ENCODE measurements around the gene GJB2. TPM values are rescaled to one million over a fixed set of nuclear protein-coding genes. Genes with fewer than 3 reads are reported as not detected.

Gene GJB2
- total RNA-seq, 1 donor from 2014 or later: 1.0 TPM

- H3K4me1 ChIP-seq (ENCODE audit: control insufficient read depth in 3 of 3, insufficient read depth in 3 of 3, low read length in 3 of 3): no peaks in the 10 kb centered on the region
- H3K4me3 ChIP-seq (ENCODE audit: low read length in 3 of 3): no peak overlapping the region
- peaks cover 12 to 21% (median 16%) of the 10 kb centered on the region in 3 donors for H3K27me3 ChIP-seq (ENCODE audit: control insufficient read depth in 3 of 3, insufficient read depth in 3 of 3, low read length in 3 of 3)
- H3K9ac ChIP-seq (ENCODE audit: low read depth in 1 of 3, low read length in 3 of 3): no peak overlapping the region
- no peak overlapping the region for H3K27ac ChIP-seq (ENCODE audit: low read depth, low read length)
- H3K9me3 ChIP-seq (ENCODE audit: control insufficient read depth in 3 of 3, low read length in 3 of 3): no peaks in the 10 kb centered on the region
- H3K36me3 ChIP-seq (ENCODE audit: control insufficient read depth in 3 of 3, insufficient read depth in 3 of 3, low read length in 3 of 3): no peaks in the 10 kb centered on the region
Observed at GRCh38 chr13:20221772-20222171, 29.0 kb upstream of the GJB2 start.

GRCh38 chr13:20219577-20219976 is 26.8 kb upstream of the GJB2 start:
- no peak overlapping the region for H3K4me3 ChIP-seq (ENCODE audit: low read length in 3 of 3)
- peaks cover 3 to 13% (median 12%) of the 10 kb centered on the region in 3 donors for H3K27me3 ChIP-seq (ENCODE audit: control insufficient read depth in 3 of 3, insufficient read depth in 3 of 3, low read length in 3 of 3)
- H3K4me1 ChIP-seq (ENCODE audit: control insufficient read depth in 3 of 3, insufficient read depth in 3 of 3, low read length in 3 of 3): no peaks in the 10 kb centered on the region
- peaks cover 0 to 2% (median 0%) of the 10 kb centered on the region in 3 donors for H3K9me3 ChIP-seq (ENCODE audit: control insufficient read depth in 3 of 3, low read length in 3 of 3)
- no peak overlapping the region for H3K27ac ChIP-seq (ENCODE audit: low read depth, low read length)
- no peak overlapping the region for H3K9ac ChIP-seq (ENCODE audit: low read depth in 1 of 3, low read length in 3 of 3)
- H3K36me3 ChIP-seq (ENCODE audit: control insufficient read depth in 3 of 3, insufficient read depth in 3 of 3, low read length in 3 of 3): no peaks in the 10 kb centered on the region

- Histone ChIP-seq H3K9ac (ENCODE audit: low read depth in 1 of 3, low read length in 3 of 3) (no peak overlapping the region), H3K27me3 (ENCODE audit: control insufficient read depth in 3 of 3, insufficient read depth in 3 of 3, low read length in 3 of 3) (peaks cover 0 to 11% (median 8%) of the 10 kb centered on the region in 3 donors), H3K4me1 (ENCODE audit: control insufficient read depth in 3 of 3, insufficient read depth in 3 of 3, low read length in 3 of 3) (no peaks in the 10 kb centered on the region), H3K36me3 (ENCODE audit: control insufficient read depth in 3 of 3, insufficient read depth in 3 of 3, low read length in 3 of 3) (no peaks in the 10 kb centered on the region), H3K27ac (ENCODE audit: low read depth, low read length) (no peak overlapping the region), H3K9me3 (ENCODE audit: control insufficient read depth in 3 of 3, low read length in 3 of 3) (peaks cover 0 to 8% (median 3%) of the 10 kb centered on the region in 3 donors), H3K4me3 (ENCODE audit: low read length in 3 of 3) (no peak overlapping the region)
Observed at GRCh38 chr13:20217168-20217567, 24.4 kb upstream of the GJB2 start.

- Histone ChIP-seq H3K4me1 (ENCODE audit: control insufficient read depth in 3 of 3, insufficient read depth in 3 of 3, low read length in 3 of 3) (no peaks in the 10 kb centered on the region), H3K27me3 (ENCODE audit: control insufficient read depth in 3 of 3, insufficient read depth in 3 of 3, low read length in 3 of 3) (peaks cover 9 to 13% (median 12%) of the 10 kb centered on the region in 3 donors), H3K36me3 (ENCODE audit: control insufficient read depth in 3 of 3, insufficient read depth in 3 of 3, low read length in 3 of 3) (no peaks in the 10 kb centered on the region), H3K9me3 (ENCODE audit: control insufficient read depth in 3 of 3, low read length in 3 of 3) (peaks cover 0 to 5% (median 3%) of the 10 kb centered on the region in 3 donors), H3K9ac (ENCODE audit: low read depth in 1 of 3, low read length in 3 of 3) (no peak overlapping the region), H3K4me3 (ENCODE audit: low read length in 3 of 3) (no peak overlapping the region), H3K27ac (ENCODE audit: low read depth, low read length) (no peak overlapping the region)
Observed at GRCh38 chr13:20209948-20210347, 17.2 kb upstream of the GJB2 start.

- no peak overlapping the region for H3K9ac ChIP-seq (ENCODE audit: low read depth in 1 of 3, low read length in 3 of 3)
- no peaks in the 10 kb centered on the region for H3K9me3 ChIP-seq (ENCODE audit: control insufficient read depth in 3 of 3, low read length in 3 of 3)
- no peaks in the 10 kb centered on the region for H3K4me1 ChIP-seq (ENCODE audit: control insufficient read depth in 3 of 3, insufficient read depth in 3 of 3, low read length in 3 of 3)
- no peak overlapping the region for H3K4me3 ChIP-seq (ENCODE audit: low read length in 3 of 3)
- H3K27ac ChIP-seq (ENCODE audit: low read depth, low read length): no peak overlapping the region
- H3K27me3 ChIP-seq (ENCODE audit: control insufficient read depth in 3 of 3, insufficient read depth in 3 of 3, low read length in 3 of 3): peaks cover 9 to 13% (median 10%) of the 10 kb centered on the region in 3 donors
- no peaks in the 10 kb centered on the region for H3K36me3 ChIP-seq (ENCODE audit: control insufficient read depth in 3 of 3, insufficient read depth in 3 of 3, low read length in 3 of 3)
Observed at GRCh38 chr13:20206698-20207235, 14.0 kb upstream of the GJB2 start.

- H3K4me3 ChIP-seq (ENCODE audit: low read length in 3 of 3): no peak overlapping the region
- no peaks in the 10 kb centered on the region for H3K36me3 ChIP-seq (ENCODE audit: control insufficient read depth in 3 of 3, insufficient read depth in 3 of 3, low read length in 3 of 3)
- no peaks in the 10 kb centered on the region for H3K9me3 ChIP-seq (ENCODE audit: control insufficient read depth in 3 of 3, low read length in 3 of 3)
- H3K27me3 ChIP-seq (ENCODE audit: control insufficient read depth in 3 of 3, insufficient read depth in 3 of 3, low read length in 3 of 3): peaks cover 9 to 13% (median 10%) of the 10 kb centered on the region in 3 donors
- H3K9ac ChIP-seq (ENCODE audit: low read depth in 1 of 3, low read length in 3 of 3): no peak overlapping the region
- no peak overlapping the region for H3K27ac ChIP-seq (ENCODE audit: low read depth, low read length)
- no peaks in the 10 kb centered on the region for H3K4me1 ChIP-seq (ENCODE audit: control insufficient read depth in 3 of 3, insufficient read depth in 3 of 3, low read length in 3 of 3)
Observed at GRCh38 chr13:20206065-20206697, 13.4 kb upstream of the GJB2 start.

- H3K27me3 ChIP-seq (ENCODE audit: control insufficient read depth in 3 of 3, insufficient read depth in 3 of 3, low read length in 3 of 3): peaks cover 23 to 35% (median 31%) of the 10 kb centered on the region in 3 donors
Observed at GRCh38 chr13:20198781-20199180, 6.0 kb upstream of the GJB2 start.

GRCh38 chr13:20197361-20197834 is 4.7 kb upstream of the GJB2 start:
- H3K27me3 ChIP-seq (ENCODE audit: control insufficient read depth in 3 of 3, insufficient read depth in 3 of 3, low read length in 3 of 3): peaks cover 30 to 43% (median 39%) of the 10 kb centered on the region in 3 donors
- H3K27ac ChIP-seq (ENCODE audit: low read depth, low read length): no peak overlapping the region
- H3K36me3 ChIP-seq (ENCODE audit: control insufficient read depth in 3 of 3, insufficient read depth in 3 of 3, low read length in 3 of 3): no peaks in the 10 kb centered on the region
- H3K4me3 ChIP-seq (ENCODE audit: low read length in 3 of 3): no peak overlapping the region
- H3K9ac ChIP-seq (ENCODE audit: low read depth in 1 of 3, low read length in 3 of 3): no peak overlapping the region
- peaks cover 10 to 14% (median 12%) of the 10 kb centered on the region in 3 donors for H3K4me1 ChIP-seq (ENCODE audit: control insufficient read depth in 3 of 3, insufficient read depth in 3 of 3, low read length in 3 of 3)
- H3K9me3 ChIP-seq (ENCODE audit: control insufficient read depth in 3 of 3, low read length in 3 of 3): no peaks in the 10 kb centered on the region

More at GRCh38 chr13:20198781-20199180, 6.0 kb upstream of the GJB2 start:
- Histone ChIP-seq H3K4me1 (ENCODE audit: control insufficient read depth in 3 of 3, insufficient read depth in 3 of 3, low read length in 3 of 3) (peaks cover 2 to 7% (median 7%) of the 10 kb centered on the region in 3 donors), H3K4me3 (ENCODE audit: low read length in 3 of 3) (no peak overlapping the region), H3K27ac (ENCODE audit: low read depth, low read length) (no peak overlapping the region), H3K36me3 (ENCODE audit: control insufficient read depth in 3 of 3, insufficient read depth in 3 of 3, low read length in 3 of 3) (no peaks in the 10 kb centered on the region), H3K9me3 (ENCODE audit: control insufficient read depth in 3 of 3, low read length in 3 of 3) (no peaks in the 10 kb centered on the region), H3K9ac (ENCODE audit: low read depth in 1 of 3, low read length in 3 of 3) (no peak overlapping the region)

- H3K4me3 ChIP-seq (ENCODE audit: low read length in 3 of 3): no peak overlapping the region
- H3K36me3 ChIP-seq (ENCODE audit: control insufficient read depth in 3 of 3, insufficient read depth in 3 of 3, low read length in 3 of 3): no peaks in the 10 kb centered on the region
- peaks cover 16 to 20% (median 18%) of the 10 kb centered on the region in 3 donors for H3K4me1 ChIP-seq (ENCODE audit: control insufficient read depth in 3 of 3, insufficient read depth in 3 of 3, low read length in 3 of 3)
- H3K9me3 ChIP-seq (ENCODE audit: control insufficient read depth in 3 of 3, low read length in 3 of 3): no peaks in the 10 kb centered on the region
- no peak overlapping the region for H3K9ac ChIP-seq (ENCODE audit: low read depth in 1 of 3, low read length in 3 of 3)
- no peak overlapping the region for H3K27ac ChIP-seq (ENCODE audit: low read depth, low read length)
- peaks cover 36 to 59% (median 50%) of the 10 kb centered on the region in 3 donors for H3K27me3 ChIP-seq (ENCODE audit: control insufficient read depth in 3 of 3, insufficient read depth in 3 of 3, low read length in 3 of 3)
Observed at GRCh38 chr13:20195801-20196200, 3.1 kb upstream of the GJB2 start.

GRCh38 chr13:20193907-20194631 is 1.3 kb upstream of the GJB2 start:
- Histone ChIP-seq H3K9ac (ENCODE audit: low read depth in 1 of 3, low read length in 3 of 3) (no peak overlapping the region), H3K27me3 (ENCODE audit: control insufficient read depth in 3 of 3, insufficient read depth in 3 of 3, low read length in 3 of 3) (peaks cover 41 to 66% (median 50%) of the 10 kb centered on the region in 3 donors), H3K4me3 (ENCODE audit: low read length in 3 of 3) (no peak overlapping the region), H3K4me1 (ENCODE audit: control insufficient read depth in 3 of 3, insufficient read depth in 3 of 3, low read length in 3 of 3) (peaks cover 16 to 20% (median 18%) of the 10 kb centered on the region in 3 donors), H3K9me3 (ENCODE audit: control insufficient read depth in 3 of 3, low read length in 3 of 3) (no peaks in the 10 kb centered on the region), H3K36me3 (ENCODE audit: control insufficient read depth in 3 of 3, insufficient read depth in 3 of 3, low read length in 3 of 3) (no peaks in the 10 kb centered on the region), H3K27ac (ENCODE audit: low read depth, low read length) (no peak overlapping the region)

All from skeletal muscle tissue (tissue), 4 donors.